Caki2 (cell line): ENCODE measurements around the gene MT1M. TPM values are rescaled to one million over a fixed set of nuclear protein-coding genes. Genes with fewer than 3 reads are reported as not detected.
"Not testable (repeated sequence)": the region's sequence is repeated elsewhere in the genome, so short reads cannot be mapped to it uniquely, and the experiment has no call there.

Experiments
- DNase-seq: peaks from one replicate; pipeline ENCODE4 v3.0.0-alpha.2; 2015; ENCODE audit warnings: low read depth
- in situ Hi-C: cut with HindIII; loops from 2 replicates; pipeline ENCODE4 v1.10.0; 2016; ENCODE audit warnings: low sequenced_read_pairs, low pct_unique_long_range_greater_than_20kb, mixed read lengths
- total RNA-seq: library from RNA; depleted of rRNA; stranded (reverse); fragments of >200 nt; shearing (Covaris generic); gene quantifications from 2 replicates; pipeline ENCODE4 v1.2.3, GENCODE V29; 2014; ENCODE audit warnings: low replicate concordance

Gene MT1M
- total RNA-seq, 1 experiment from 2014 or later: not detected

GRCh38 chr16:56667581-56668571, 35.4 kb downstream of the MT1M start, which contains the start of gene MT1G:
MT1G (minus strand) TSS chr16:56668065; CDS start chr16:56667993, 72 bp downstream.
- DNase-seq: no peak
- in situ Hi-C loops: no loop called here

DNA sequence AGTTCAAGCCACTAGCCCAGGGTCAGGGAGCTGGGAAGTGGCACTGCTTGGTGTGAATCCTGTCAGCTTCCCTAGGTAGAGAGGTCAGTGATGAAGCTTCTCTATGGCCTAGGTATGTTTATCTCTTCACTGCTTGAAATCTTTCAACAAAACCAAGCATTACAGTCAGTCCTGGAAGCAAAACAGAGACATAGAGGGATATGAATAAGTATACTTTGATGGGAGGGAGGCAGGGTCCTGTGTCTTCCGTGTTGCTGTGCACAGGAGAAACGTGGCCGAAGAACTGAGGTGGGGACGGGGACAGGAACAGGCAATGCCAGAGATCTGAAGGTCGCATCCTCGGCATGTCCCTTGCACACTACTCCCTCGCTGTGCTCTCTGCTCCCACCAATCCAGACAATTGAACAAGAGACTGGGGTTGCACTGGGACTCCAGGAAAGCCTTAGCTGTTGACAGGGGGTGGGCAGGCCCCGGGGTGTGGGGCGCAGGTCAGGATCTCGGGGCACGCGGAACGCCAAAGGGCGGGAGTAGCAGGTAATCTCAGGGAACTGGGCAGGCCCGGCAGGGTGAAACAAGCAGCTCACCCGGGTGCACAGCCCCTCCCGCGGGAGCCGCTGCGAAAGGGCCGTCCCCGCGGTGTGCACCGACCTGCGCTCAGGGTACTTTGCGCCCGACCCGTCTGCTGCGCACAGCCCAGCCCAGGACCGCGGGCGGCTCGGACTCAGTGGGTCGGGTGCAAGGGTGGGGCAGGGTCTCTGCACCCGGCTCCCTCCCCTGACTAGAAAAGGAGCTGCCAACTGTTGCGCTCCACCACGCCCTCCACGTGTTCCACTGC, 36.8 kb downstream of the MT1M start, which contains the start of gene MT1H:
TSS of gene MT1H (plus strand) at position 810 of the 835 bp plus-strand sequence. CDS start 71 bp downstream, outside the sequence.
- DNase-seq: no peak
- in situ Hi-C loops: no loop called here

DNA sequence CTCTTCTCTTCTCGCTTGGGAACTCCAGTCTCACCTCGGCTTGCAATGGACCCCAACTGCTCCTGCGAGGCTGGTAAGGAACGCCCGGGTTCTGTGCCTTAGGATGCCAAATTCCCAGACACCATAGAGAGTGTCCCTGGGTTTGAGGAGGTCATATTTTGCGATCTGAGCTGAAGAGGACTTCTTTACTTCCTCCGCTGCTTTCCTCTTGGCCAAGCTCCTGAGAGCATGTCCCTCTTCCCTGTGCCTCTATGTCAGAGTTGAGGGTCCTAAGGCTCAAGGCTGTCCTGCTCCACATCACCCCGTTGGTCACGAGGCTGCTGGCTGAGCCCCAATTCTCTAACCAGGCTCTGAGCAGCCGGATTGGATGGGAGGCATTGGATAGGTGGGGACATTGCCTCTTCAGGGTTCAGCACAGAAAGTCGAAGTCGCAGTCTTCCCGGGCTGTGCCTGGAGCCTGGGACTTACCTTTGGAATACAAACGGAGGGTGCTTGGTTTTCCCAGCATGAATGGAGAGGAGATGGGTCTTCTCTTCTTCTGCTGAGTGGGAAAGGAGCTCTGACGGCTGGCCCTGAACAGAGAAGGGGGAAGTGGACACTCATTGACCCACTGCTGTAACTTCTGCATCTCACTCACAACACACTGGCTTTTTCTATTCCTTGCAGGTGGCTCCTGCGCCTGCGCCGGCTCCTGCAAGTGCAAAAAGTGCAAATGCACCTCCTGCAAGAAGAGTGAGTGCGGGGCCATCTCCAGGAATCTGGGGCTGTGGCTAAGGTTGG, 37.6 kb downstream of the MT1M start:
- in situ Hi-C loops: no loop called here
- no peak for DNase-seq

DNA sequence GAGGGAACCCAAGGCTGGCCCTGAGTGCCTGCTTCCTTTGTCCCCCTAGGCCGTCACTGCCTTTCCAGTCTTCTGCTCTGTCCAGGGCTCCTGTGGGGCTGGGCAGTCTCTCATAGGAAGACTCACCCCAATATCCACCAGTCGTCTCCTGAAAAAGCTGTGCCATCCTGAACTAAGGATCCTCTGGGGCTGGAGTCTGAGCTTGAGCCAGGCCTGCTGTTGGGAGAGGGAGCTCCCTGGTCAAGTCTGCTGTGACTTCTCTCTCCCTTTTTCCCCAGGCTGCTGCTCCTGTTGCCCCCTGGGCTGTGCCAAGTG, 38.1 kb downstream of the MT1M start:
- in situ Hi-C loops: no loop called here
- no peak for DNase-seq

- DNase-seq, in situ Hi-C loops: not testable (repeated sequence)
Observed at GRCh38 chr16:56671691-56672090, 39.2 kb downstream of the MT1M start.

DNA sequence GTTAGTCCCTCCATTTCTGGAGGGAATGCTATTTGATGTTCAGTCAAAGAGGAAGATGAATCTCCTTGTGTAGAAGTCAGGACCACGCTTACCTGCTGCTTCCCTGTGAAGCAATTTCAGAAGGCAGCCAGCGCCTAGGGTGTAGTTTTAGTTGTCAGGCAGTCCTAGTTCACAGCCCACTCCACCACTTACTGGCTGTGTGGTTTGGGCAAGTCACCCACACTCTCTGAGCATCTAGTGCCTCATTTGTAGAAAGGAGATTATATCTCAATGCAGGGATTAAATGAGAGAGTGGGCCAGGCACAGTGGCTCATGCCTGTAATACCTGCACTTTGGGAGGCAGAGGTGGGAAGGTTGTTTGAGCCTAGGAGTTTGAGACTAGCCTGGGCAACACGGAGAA, 39.7 kb downstream of the MT1M start:
- DNase-seq, in situ Hi-C loops: not testable (repeated sequence)

GRCh38 chr16:56672761-56673536, 40.5 kb downstream of the MT1M start:
- no peak for DNase-seq
- in situ Hi-C loops: no loop called here

DNA sequence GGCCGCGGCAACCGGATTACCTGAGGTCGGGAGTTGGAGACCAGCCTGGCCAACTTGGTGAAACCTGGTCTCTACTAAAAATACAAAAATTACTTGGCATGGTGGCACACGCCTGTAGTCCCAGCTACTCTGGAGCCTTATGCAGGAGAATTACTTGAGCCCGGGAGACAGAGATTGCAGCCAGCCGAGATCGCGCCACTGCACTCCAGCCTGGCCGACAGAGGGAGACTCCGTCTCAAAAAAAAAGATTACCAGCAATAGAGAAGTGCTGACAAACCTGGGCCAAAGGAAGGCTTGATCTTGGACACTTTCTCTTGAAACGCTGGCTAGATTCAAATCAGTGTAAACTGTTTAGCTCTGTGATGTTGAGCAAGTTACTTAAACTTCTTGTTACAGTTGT, 41.5 kb downstream of the MT1M start:
- no peak for DNase-seq
- in situ Hi-C loops: no loop called here

GRCh38 chr16:56674570-56674969, 42.1 kb downstream of the MT1M start:
- in situ Hi-C loops, DNase-seq: not testable (repeated sequence)

DNA sequence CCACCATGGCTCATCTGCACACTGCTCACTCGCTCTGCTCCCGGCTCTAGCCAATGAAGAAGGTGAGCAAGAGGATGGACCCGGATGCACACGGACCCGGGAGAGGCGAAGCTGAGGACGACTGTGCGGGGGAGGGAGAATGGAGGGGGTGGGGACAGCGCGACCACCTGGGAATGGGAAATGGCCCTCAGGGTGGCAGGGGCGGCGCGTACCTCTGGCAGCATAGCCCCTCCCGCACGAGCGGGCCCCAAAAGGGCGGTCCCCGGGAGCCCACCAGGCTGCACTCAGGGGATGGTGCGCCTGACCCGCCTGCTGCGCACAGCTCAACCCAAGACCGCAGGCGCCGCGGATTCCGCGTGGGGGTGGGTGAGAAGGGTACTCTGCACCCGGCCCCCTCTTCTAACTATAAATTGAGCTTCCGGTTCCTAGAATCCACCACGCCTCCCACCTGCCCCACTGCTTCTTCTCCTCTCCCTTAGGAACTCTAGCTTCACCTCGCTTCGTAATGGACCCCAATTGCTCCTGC, 43.3 kb downstream of the MT1M start:
- in situ Hi-C loops: no loop called here
- no peak for DNase-seq

DNA sequence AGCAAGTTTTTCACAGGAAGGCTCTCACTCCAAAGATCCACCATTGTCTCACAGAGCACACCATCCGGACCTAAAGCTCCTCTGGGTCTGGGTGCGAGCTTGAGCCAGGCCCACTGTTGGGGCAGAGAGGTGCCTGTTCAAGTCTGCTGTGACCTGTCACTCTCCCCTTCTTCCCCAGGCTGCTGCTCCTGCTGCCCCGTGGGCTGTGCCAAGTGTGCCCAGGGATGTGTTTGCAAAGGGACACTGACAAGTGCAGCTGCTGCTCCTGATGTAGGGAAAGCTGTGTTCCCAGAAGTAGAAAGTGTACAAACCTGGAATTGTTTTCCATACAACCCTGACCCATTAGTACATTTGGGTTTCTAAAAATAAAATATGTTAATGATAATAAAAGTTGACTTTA, 45.0 kb downstream of the MT1M start:
- DNase-seq: no peak
- in situ Hi-C loops: no loop called here

GRCh38 chr16:56679078-56679730, 46.7 kb downstream of the MT1M start:
- no peak for DNase-seq
- in situ Hi-C loops: no loop called here

- peak; percentile 68 for DNase-seq
- in situ Hi-C loops: no loop called here
Observed at GRCh38 chr16:56679818-56680217, 47.4 kb downstream of the MT1M start.

DNA sequence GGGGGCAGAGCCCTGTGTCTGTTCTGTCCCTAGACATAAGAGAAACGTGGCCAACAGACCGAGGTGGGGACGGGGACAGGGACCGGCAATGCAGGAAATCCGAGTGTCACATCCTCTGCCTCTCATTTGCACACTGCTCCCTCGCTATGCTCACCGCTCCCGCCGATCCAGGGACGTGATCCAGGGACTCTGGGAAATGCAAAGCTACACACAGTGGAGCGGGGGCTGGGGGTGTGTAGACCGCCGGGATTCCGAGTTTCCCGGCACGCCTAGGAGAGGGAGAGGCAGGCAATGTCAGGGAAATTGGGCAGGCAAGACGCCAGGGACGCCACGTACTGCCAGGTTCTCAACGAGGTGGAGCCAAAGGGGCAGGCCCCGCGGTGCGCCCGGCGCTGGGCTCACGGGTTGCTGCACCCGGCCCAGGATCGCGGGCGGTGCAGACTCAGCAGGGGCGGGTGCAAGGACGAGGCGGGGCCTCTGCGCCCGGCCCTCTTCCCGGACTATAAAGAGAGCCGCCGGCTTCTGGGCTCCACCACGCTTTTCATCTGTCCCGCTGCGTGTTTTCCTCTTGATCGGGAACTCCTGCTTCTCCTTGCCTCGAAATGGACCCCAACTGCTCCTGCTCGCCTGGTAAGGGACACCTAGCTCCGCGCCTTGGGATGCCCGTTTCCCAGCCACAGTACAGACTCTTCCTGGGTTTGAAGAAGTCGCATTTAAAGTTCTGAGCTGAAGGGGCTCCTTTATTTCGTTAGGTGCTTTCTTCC, 49.7 kb downstream of the MT1M start, which contains the start of gene MT1X:
TSS of gene MT1X (plus strand) at position 532 of the 764 bp plus-strand sequence. CDS start at position 603, 71 bp downstream.
- in situ Hi-C loops: no loop called here
- DNase-seq: peak; percentile 92

DNA sequence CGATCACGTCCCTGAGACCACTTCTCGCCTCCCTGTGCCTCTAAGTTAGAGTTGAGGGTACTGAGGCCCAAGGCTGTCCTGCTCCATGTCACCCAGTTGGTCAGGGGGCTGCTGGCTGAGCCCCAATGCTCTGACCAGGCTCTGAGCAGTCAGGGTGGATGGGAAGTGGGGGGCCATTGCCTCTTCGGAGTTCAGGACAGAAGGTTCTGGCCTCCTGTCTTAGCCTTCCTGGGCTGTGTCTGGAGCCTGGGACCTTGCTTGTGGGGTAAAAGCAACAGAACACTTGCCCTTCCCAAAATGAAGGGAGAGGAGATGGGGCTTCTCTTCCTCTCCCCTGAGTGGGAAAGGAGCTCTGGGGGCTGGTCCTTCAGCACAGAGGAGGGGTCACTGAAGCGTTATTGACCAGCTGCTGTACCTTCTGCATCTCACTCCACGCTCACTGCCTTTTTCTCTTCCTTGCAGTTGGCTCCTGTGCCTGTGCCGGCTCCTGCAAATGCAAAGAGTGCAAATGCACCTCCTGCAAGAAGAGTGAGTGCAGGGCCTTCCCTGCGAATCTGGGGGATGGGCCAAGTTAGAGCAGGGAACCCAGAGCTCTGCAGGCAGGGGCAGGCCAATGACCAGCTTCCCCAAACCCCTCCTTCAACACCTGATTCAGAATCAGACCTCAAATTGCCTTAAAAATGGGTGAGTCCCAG, 50.4 kb downstream of the MT1M start:
- DNase-seq: no peak
- in situ Hi-C loops: no loop called here
